Calu3 (cell line): ENCODE measurements around the gene CREB3L1. TPM values are rescaled to one million over a fixed set of nuclear protein-coding genes. Genes with fewer than 3 reads are reported as not detected.

Experiments
- BruUV-seq: library from RNA; stranded (reverse); fragments of 400-500 nt; replicated peaks from 2 replicates; lab custom pipeline; 2021; lab: Mats Ljungman, UMichigan
- CTCF ChIA-PET: fragments of 300-600 bp; sonication (Branson Sonifier 250); formaldehyde crosslinking; loops from one replicate; lab custom pipeline; 2022; ENCODE audit warnings: antibody characterized with exemption; lab: Charles Lee
- DNase-seq: peaks from one replicate; pipeline ENCODE4 v3.0.0; 2022
- H3K27ac Mint-ChIP-seq: one replicate; pipeline ENCODE4 v1.8.0; 2022; ENCODE audit warnings: mixed read lengths; ENCODE audit not compliant: unreplicated experiment
- H3K27me3 Mint-ChIP-seq: one replicate; pipeline ENCODE4 v1.8.0; 2022; ENCODE audit warnings: mixed read lengths; ENCODE audit not compliant: unreplicated experiment
- H3K36me3 Mint-ChIP-seq: one replicate; pipeline ENCODE4 v1.8.0; 2022; ENCODE audit warnings: mild to moderate bottlenecking, moderate library complexity, mixed read lengths; ENCODE audit not compliant: insufficient read depth, unreplicated experiment
- H3K4me1 Mint-ChIP-seq: one replicate; pipeline ENCODE4 v1.8.0; 2022; ENCODE audit warnings: mild to moderate bottlenecking, low read depth, mixed read lengths; ENCODE audit not compliant: unreplicated experiment
- H3K4me3 Mint-ChIP-seq: one replicate; pipeline ENCODE4 v1.8.0; 2022; ENCODE audit warnings: mild to moderate bottlenecking, low read depth, moderate library complexity, mixed read lengths; ENCODE audit not compliant: unreplicated experiment
- H3K9me3 Mint-ChIP-seq: one replicate; pipeline ENCODE4 v1.8.0; 2022; ENCODE audit warnings: low read depth, mixed read lengths; ENCODE audit not compliant: unreplicated experiment
- CTCF ChIP-seq: fragments of 200-600 bp; IDR thresholded peaks from one replicate; pipeline ENCODE4 v1.8.0; 2022; ENCODE audit warnings: antibody characterized with exemption; ENCODE audit not compliant: unreplicated experiment
- intact Hi-C: fragments of 100-400 bp; cut with micrococcal nuclease; formaldehyde crosslinking; loops from one replicate; pipeline ENCODE4 v1.10.0; 2022; ENCODE audit not compliant: unreplicated experiment
- total RNA-seq: library from RNA; stranded (reverse); gene quantifications from 2 replicates; pipeline ENCODE4 v1.2.3, GENCODE V29; 2022

Gene CREB3L1
- total RNA-seq, 1 experiment from 2014 or later: not detected

- Mint-ChIP-seq H3K4me3 (no peak overlapping the region), H3K9me3 (no peaks in the 10 kb centered on the region), H3K27me3 (peaks cover 31% of the 10 kb centered on the region), H3K27ac (no peak overlapping the region), H3K4me1 (peaks cover 15% of the 10 kb centered on the region), H3K36me3 (peaks cover 5% of the 10 kb centered on the region)
- BruUV-seq: no TSS peak
- CTCF ChIA-PET: interaction anchor here (0.9 kb wide), 1 partner anchor 59 kb away, joined by 3 read pairs; no protein-coding TSS in a partner anchor
- intact Hi-C loops: no loop called here
- DNase-seq: no peak
- no peak for TF ChIP-seq CTCF
Observed at GRCh38 chr11:46296059-46296527, 18.6 kb downstream of the CREB3L1 start.

- Mint-ChIP-seq H3K27ac (no peak overlapping the region), H3K4me1 (peaks cover 15% of the 10 kb centered on the region), H3K9me3 (no peaks in the 10 kb centered on the region), H3K4me3 (no peak overlapping the region), H3K36me3 (peaks cover 5% of the 10 kb centered on the region), H3K27me3 (peaks cover 24% of the 10 kb centered on the region)
- TF ChIP-seq CTCF: peak; percentile 46
- no TSS peak for BruUV-seq
- intact Hi-C loops: no loop called here
- DNase-seq: peak; percentile 64
- CTCF ChIA-PET: interaction anchor here (0.6 to 1.3 kb wide), 4 partner anchors 17 to 282 kb away, joined by 3 to 5 read pairs (median 3); no protein-coding TSS in a partner anchor
Observed at GRCh38 chr11:46296528-46297448, 19.3 kb downstream of the CREB3L1 start.

GRCh38 chr11:46298699-46299433, 21.4 kb downstream of the CREB3L1 start:
- Mint-ChIP-seq H3K27me3 (peaks cover 3% of the 10 kb centered on the region), H3K4me3 (no peak overlapping the region), H3K4me1 (peaks cover 15% of the 10 kb centered on the region), H3K27ac (peak overlapping the region; percentile 31), H3K9me3 (no peaks in the 10 kb centered on the region), H3K36me3 (peaks cover 5% of the 10 kb centered on the region)
- intact Hi-C loops: no loop called here
- CTCF ChIA-PET: interaction anchor here (0.5 to 1.4 kb wide), 4 partner anchors 11 to 60 kb away, joined by 3 to 6 read pairs (median 4); no protein-coding TSS in a partner anchor
- TF ChIP-seq CTCF: no peak
- BruUV-seq: no TSS peak
- no peak for DNase-seq

- H3K27me3 Mint-ChIP-seq: no peaks in the 10 kb centered on the region
- intact Hi-C loops: no loop called here
- CTCF ChIA-PET: interaction anchor here (0.5 to 1.4 kb wide), 5 partner anchors 10 to 61 kb away, joined by 3 to 6 read pairs (median 3); no protein-coding TSS in a partner anchor
- H3K27ac Mint-ChIP-seq: peak overlapping the region; percentile 31
- TF ChIP-seq CTCF: no peak
- BruUV-seq: no TSS peak
- no peaks in the 10 kb centered on the region for H3K9me3 Mint-ChIP-seq
- H3K36me3 Mint-ChIP-seq: peaks cover 5% of the 10 kb centered on the region
- H3K4me3 Mint-ChIP-seq: no peak overlapping the region
- no peak for DNase-seq
- peaks cover 15% of the 10 kb centered on the region for H3K4me1 Mint-ChIP-seq
Observed at GRCh38 chr11:46299451-46299961, 22.0 kb downstream of the CREB3L1 start.
